GM21381 (cell line): ENCODE measurements around the gene STOML2.

ENCODE experiments used
- ATAC-seq: cut with Tn5 transposase; IDR thresholded peaks from one replicate; pipeline ENCODE4 v1.9.1; 2021; ENCODE audit warnings: mild to moderate bottlenecking, moderate library complexity; ENCODE audit not compliant: unreplicated experiment

STOML2 gene

DNA sequence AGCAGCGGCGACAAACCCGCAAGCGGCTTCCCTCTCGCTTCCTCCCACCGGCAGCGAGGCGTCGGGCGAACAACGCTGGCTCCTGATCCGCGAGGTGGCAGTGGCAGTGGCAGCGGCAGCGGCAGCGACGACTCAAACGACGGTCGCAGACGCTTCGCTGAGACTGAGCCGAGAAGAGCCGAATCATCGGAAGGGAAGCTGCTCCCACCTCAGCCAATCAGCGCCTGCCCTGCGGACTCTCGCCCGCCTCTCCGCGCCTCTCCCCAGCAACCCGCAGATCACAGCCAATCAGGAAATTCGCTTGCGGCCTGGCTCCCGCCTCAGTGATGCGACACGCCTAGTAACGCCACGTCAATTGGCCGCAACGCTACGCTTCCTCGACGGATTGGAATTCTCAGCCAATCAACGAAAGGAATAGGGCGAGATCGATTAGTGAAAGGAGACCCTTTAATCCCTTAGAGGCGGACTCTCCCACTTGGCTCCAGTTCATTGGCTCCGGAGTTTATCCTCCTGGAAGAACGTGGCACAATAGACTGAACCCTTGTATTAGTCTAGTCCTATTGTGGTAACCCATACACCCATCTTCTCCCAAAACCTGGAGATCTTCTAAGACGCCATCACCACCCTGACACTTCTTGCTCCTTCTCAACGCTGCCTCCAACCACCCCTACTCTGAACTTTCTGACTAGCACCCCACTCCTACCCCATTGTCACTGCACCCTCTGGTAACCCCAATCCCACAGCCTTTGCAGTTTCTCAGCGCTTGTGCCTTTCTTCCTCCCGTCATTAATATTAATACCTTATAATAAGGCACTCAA, 30.3 kb downstream of the STOML2 start, which contains the start of gene VCP:
VCP (minus strand) TSS at position 165 of the 818 bp plus-strand sequence. CDS start 272 bp downstream, outside the sequence.
- ATAC-seq = peak; percentile 84

DNA sequence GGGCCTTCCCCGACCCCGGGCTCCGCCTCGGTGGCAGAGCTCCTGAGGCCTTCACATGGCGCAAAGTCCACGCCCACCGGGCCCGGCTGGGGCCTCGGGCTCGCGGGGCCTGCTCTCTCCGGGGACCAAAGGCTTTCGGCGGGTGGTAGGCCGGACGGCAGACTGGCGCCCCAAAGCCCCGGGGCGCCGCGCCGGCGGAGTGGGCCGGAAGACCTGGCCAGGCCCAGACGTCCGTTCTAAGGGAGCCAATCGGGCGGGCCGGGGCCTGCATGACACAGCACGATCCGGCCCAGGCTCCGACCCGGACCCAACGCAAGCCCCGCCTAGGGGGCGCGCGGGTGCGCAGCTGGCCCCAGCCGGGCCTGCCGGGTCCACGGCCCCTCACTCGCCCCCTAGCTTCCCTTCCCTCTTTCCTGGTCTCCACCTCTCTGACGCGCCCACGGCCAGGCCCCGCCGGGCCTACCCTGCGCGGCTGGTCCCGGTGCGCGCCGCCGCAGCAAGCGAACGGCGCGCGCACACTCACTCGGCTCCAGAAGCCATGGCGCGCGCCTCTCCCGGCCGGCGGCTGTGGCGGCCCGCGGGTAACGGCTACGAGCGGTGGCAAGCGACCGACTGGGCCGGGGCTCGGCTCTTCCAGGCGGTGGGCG, 31.0 kb downstream of the STOML2 start:
- ATAC-seq = peak; percentile 48

DNA sequence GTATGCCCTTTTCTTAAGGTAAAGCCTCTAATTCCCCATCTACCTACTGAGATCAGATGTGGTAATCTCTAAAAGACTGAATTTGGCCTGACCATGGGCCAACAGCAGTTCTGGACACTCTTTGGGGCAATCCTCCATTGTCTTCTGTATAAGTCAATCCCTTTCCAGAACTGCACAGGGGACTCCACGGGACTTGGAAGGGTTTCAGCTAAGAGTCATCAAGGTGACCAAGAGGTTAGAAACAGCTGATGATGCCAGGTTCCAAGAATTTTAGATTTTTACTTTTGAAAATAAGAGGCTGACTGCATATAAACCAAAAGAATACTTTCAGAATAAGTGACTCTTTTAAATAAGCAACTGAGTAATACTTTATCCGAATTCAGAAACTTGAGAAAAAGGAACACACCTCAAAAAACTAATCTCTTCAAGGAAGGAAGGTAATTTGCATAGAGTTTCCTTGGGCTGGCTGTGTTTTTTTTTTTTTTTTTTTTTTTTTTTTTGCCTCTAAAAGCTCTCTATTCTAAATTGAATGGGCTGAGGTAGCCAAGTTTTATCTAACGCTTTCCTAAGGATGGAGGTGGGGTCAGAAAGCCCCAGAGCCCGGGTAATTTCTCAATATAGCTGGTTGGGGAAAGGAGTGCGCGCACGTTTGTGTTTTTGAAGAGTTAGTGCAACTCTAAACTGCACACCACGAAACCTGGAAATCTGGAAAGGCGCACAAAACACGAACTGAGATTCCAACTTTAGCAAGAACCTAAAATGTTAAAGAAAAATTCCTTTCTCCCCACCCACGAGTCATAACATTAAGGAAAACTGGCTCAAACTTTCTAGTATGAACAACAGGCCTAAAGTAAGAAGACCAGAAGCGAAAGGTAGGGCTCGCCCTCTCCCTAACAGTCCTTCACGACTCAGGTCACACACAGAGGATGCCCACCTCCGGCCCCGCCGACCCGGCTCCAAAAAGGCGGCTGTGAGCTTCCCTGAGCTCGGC, 31.8 kb downstream of the STOML2 start:
- ATAC-seq = no peak

DNA sequence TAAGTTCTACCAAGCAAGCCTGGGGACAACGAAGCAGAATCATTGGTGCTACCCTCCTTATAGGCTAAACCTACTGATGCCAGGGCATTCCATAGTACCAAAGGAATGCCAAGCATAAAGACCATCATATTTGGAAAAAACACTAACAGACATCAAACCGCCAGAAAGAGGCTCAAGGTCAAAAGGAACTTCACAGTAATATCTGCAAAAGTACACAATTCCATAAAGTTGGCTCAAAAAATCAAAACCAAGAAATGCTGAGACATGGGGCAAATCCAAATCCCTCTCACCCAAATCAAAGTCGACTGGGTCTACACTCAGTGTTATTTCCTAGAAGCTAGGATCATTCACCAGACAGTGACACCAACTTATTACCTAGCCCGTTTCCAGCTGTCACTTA, 33.9 kb downstream of the STOML2 start:
- no peak for ATAC-seq

DNA sequence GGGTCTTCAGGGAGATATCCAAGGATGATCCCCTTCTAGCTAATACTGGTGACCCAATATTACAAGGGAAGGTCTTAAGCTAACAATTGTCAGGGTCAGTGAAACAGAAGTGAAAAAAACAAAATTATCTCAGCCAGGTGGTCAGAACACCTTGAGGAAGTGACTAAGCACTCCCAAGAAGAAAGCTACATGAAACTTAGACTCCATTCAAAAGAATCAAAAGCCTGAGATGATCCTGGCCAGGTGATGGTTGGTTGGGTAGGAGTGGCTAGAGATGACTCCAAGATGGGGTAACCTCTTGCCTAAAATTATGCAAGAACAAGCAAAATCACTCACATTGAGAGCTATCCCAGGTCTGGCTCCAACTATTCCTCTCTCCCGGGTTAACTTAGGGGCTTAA, 35.9 kb downstream of the STOML2 start:
- ATAC-seq = no peak

DNA sequence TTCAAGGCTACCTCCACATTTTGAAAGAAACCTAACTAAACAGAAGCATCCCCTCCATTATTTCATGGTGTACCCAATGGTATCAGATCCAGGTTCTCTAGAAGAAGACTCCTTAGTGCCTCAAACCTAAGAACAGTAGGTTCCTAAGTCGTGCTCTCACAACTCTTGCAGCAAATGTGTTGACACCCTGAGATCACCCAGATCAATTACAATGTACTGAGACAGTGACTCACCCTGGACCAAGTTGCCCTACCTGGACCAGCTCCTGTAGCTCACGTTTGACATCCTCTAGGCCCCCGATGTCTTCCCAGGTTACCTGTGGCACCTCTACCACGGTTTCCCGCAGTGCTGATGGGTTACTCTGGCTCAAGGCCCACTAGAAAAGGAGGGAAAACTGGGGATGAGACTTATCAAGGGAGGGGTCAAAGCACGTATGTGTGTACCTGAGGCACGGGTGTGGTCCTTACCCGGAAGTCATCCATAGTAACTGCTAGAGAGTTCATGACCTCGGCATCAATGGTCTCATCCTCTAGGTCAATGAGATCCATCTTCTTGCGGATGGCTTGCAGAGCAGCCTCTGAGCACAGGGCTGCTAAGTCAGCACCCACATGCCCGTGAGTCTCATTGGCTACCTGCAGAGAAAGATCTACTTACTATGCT, 42.3 kb downstream of the STOML2 start:
- ATAC-seq = no peak

DNA sequence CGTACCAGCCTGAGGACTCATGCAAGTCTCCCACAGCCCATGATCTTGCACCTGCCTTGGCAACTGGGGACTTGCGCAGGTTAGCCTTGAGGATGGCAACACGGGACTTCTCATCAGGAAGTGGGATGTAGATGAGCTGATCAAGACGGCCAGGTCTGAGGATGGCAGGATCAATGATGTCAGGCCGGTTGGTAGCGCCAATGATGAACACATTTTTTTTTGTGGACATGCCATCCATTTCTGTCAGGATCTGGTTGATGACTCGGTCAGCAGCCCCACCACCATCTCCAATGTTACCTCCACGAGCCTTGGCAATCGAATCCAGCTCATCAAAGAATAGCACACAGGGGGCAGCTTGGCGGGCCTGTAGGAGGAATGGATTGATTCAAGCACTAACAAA, 43.5 kb downstream of the STOML2 start:
- no peak for ATAC-seq

DNA sequence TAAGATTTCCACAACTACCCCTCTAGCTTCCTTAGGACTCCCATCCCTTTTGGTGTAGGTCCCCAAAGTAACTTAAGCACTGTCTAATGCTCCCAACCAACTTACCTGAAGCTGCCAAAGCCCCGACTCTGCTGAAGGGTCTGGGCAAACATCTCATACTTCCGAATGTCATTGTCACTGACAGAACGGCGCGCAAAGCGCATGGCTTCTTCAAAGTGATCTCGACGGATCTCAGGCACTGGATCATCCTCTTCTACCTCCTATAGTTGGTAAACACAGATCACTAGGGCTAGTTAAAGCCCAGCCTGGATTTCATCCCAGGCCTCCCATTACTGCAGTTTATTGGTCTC, 45.7 kb downstream of the STOML2 start:
- ATAC-seq = no peak

DNA sequence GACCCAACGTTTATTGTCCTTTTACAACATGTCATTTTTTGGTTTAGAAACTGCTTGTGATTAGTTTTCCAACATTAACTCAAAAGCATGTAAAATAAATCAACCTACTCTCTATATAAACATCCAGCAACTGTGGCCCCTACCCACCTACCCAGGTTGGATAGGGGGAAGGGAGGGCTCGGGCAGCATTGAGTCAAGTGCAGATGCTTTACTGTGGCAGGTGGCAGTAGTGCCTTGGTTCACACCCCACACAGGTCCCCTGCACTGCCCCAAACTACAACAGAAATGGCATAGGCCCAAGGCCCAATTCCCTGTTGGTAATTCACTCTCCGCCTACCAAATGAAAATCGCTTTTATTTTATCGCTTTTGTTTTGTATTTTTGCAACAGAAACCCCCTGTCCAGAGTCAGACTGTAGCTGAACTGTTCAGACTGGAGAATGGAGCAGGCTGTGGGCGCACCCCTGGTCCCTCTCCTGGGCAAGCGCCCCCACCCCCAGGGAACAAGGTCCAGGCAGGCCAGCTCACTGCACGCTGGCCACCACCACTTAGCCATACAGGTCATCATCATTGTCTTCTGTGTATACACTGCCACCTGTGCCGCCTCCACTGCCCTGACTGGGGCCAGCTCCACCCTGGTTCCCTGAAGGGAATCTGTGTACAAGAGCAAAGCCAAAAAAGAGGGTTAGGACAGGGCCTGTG, 46.2 kb downstream of the STOML2 start:
- no peak for ATAC-seq

DNA sequence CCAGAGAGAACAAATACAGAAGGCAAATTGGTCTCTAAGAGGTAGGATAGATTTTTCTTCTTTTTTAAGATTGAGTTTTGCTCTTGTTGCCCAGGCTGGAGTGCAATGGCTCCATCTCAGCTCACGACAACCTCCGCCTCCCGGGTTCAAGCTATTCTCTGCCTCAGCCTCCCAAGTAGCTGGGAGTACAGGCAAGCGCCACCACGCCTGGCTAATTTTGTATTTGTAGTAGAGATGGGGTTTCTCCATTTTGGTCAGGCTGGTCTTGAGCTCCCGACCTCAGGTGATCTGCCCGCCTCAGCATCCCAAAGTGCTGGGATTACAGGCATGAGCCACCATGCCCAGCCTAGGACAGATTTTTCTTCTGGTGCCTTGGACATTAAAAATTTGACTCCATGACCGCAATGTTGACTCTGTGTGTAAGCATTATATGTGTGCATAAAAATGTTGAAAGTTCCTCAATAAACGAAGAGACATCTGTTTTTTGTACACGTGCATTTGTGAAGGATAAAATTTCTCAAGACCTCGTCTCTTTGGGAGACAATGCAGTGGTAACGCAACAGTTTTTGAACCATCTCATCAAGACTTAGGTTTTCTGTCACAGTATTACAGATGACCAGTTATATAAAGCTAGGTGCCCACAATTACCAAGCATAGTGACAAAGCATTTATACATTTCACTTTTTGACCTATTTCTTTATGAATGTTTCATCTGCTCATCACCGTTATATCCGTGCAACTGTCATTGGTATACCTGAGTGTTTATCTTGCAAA, 47.9 kb downstream of the STOML2 start:
- ATAC-seq = no peak

DNA sequence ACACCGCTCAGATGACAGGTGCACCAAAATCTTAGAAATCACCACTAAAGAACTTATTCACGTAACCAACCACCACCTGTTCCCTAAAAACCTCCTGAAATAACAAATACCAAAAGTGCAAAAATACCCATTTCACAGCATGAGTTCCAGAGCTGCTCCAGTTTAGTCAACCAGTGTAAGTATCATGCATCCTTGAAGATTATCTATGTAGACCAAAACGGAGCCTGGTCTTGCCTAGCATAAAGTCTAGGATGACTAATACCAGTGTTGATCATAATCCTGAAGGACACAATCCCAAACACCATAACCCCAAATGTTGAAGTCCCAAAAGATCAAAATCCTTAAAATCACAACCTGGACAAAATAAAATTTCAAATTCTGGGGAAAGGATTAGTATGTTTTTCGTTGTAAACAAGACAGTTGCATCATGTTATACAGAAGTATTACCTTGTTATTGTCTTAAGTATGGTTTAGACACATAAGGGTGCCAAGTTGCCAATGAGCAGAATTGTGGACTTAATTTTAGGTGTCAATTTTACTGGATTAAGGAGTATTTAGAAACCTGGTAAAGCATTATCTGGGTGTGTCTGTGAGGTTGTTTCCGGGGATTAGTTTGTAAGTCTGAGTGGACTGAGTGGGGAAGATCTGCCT, 48.6 kb downstream of the STOML2 start:
- ATAC-seq = no peak

DNA sequence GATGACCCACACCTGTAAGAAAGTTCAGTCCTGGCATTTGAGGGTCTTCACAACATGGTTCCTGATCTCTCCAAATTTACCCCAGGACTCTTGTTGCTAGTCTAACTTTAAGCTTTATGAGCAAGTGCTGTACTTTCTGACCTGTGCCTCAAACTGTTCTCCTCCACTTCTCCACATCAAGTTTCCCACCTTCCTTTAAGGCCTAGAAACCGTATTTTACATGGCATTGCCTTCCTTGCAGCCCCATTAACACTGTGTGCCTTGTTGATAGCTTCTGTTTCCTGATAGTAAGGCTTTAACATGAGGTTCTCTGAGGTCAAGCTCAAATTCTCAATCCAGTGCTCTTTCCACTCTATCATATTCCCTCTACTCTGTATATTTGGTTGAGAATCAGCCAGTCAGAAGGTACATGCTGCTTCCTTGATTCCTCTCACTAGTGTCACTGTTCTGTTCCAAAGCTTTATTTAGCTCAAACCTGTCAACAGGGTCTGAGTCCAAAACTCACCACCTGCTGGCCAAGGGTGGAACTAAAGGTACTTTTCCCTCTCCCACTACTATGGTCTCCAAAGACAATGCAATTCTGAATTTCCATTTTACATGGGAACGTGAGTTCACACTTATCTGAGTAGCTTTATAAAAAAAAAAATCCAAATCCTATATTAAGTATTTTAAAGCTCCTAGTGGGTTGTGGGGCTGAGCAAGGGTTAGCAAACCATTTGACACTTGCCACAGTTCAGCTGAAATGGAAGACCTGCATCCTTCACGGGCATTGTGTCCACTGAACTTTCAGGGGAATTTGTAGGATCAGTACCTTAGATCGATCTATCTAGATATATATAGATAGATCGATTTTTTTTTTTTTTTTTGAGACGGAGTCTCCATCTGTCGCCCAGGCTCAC, 51.6 kb downstream of the STOML2 start:
- no peak for ATAC-seq
